ENCODE results near the gene CFAP20. TPM values are rescaled to one million over a fixed set of nuclear protein-coding genes. Genes with fewer than 3 reads are reported as not detected.

Gene CFAP20
- total RNA-seq, 1 experiment from 2014 or later = 60.4 TPM

DNA sequence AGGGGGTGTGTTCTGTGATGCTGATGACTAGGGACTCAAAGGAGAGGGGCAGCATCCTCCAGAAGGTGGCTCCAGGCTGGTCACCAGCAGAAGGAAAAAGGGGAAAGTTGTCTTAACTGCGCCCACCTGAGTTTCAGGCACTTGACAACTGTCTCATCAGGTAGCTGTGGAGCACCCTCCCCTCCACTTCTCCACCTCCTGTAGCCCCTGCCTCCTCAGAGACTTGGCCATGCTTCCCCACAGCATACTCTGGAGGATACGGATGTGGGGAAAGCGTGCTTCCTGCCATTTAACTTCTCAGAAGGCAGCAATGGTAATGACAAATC lies 17.9 kb downstream of the CFAP20 start:
- peaks cover 31 to 40% (median 37%) of the 10 kb centered on the region in 3 experiments for H3K36me3 Mint-ChIP-seq (ENCODE audit: insufficient read depth in 1 of 3, low read depth in 3 of 3)
- no peak overlapping the region for H2BK120ac ChIP-seq (ENCODE audit: low read depth, low read length, poor library complexity, severe bottlenecking)
- no peak overlapping the region for H3K27ac ChIP-seq (ENCODE audit: insufficient read length, low read depth, low read length)
- H3K4me3 Mint-ChIP-seq = no peak overlapping the region
- no peak overlapping the region for H3K56ac ChIP-seq (ENCODE audit: insufficient read length, low read depth, low read length)
- peak overlapping the region in 1 of 3 experiments; percentile 26; a peak in 1 of 7 replicates for H3K27ac Mint-ChIP-seq
- H3K4me1 ChIP-seq (ENCODE audit: insufficient read depth, low read length) = peaks cover 10% of the 10 kb centered on the region
- no peaks in the 10 kb centered on the region for H3K27me3 ChIP-seq (ENCODE audit: insufficient read depth, low read length)
- no peak overlapping the region for H3K9ac ChIP-seq (ENCODE audit: extremely low read depth, insufficient read length, low read length)
- H4K91ac ChIP-seq (ENCODE audit: insufficient read length, low read depth, low read length) = no peak overlapping the region
- DNase-seq = no peak
- H3K23ac ChIP-seq (ENCODE audit: insufficient read length, low read depth, low read length) = no peak overlapping the region
- no peak overlapping the region for H3K4ac ChIP-seq (ENCODE audit: low read depth, low read length)
- H4K5ac ChIP-seq (ENCODE audit: insufficient read length, low read depth, low read length) = no peak overlapping the region
- H3K23me2 ChIP-seq (ENCODE audit: insufficient read length, low read depth, low read length, poor library complexity, severe bottlenecking) = no peaks in the 10 kb centered on the region
- H3K4me1 Mint-ChIP-seq = peaks cover 37 to 41% of the 10 kb centered on the region in 2 experiments
- H3K4me2 ChIP-seq (ENCODE audit: insufficient read depth, insufficient read length, low read length) = no peak overlapping the region
- H3K79me1 ChIP-seq (ENCODE audit: insufficient read depth, low read depth, low read length, poor library complexity, severe bottlenecking) = no peaks in the 10 kb centered on the region
- H4K20me1 ChIP-seq (ENCODE audit: control insufficient read depth, insufficient read depth, insufficient read length) = no peaks in the 10 kb centered on the region
- no peak overlapping the region for H3K14ac ChIP-seq (ENCODE audit: insufficient read depth, low read length)
- H2BK12ac ChIP-seq (ENCODE audit: insufficient read length, low read depth, low read length) = no peak overlapping the region
- no peak overlapping the region for H4K8ac ChIP-seq (replicated peaks; ENCODE audit: insufficient read length, low read depth, low read length)
- H3K9me3 ChIP-seq (ENCODE audit: control insufficient read depth, low read depth, low read length) = no peaks in the 10 kb centered on the region
- no peak overlapping the region for H2BK20ac ChIP-seq (ENCODE audit: low read depth, low read length, poor library complexity, severe bottlenecking)
- H3T11ph ChIP-seq (ENCODE audit: low read length) = no peak overlapping the region
- no peak overlapping the region for H2BK5ac ChIP-seq (ENCODE audit: insufficient read length, low read length)
- no peak overlapping the region for H3K18ac ChIP-seq (ENCODE audit: insufficient read length, low read depth, low read length)
- no peak overlapping the region for H2BK15ac ChIP-seq (ENCODE audit: low read depth, low read length)
- no peak overlapping the region for H2AFZ ChIP-seq (ENCODE audit: low read length)
- peaks cover 0 to 3% of the 10 kb centered on the region in 2 experiments; a peak in 1 of 5 replicates for H3K9me3 Mint-ChIP-seq
- WGBS (ENCODE audit: extremely low coverage, insufficient read length, low lambda C conversion rate) = no CpG with 5 or more reads among the region's 3 CpGs
- H3K79me2 ChIP-seq (ENCODE audit: insufficient read depth, low read length) = no peaks in the 10 kb centered on the region
- H2AK5ac ChIP-seq (ENCODE audit: insufficient read length, low read length) = no peak overlapping the region
- no peaks in the 10 kb centered on the region for H3K27me3 Mint-ChIP-seq (ENCODE audit: low read depth)
- TF ChIP-seq, protein P1, sequence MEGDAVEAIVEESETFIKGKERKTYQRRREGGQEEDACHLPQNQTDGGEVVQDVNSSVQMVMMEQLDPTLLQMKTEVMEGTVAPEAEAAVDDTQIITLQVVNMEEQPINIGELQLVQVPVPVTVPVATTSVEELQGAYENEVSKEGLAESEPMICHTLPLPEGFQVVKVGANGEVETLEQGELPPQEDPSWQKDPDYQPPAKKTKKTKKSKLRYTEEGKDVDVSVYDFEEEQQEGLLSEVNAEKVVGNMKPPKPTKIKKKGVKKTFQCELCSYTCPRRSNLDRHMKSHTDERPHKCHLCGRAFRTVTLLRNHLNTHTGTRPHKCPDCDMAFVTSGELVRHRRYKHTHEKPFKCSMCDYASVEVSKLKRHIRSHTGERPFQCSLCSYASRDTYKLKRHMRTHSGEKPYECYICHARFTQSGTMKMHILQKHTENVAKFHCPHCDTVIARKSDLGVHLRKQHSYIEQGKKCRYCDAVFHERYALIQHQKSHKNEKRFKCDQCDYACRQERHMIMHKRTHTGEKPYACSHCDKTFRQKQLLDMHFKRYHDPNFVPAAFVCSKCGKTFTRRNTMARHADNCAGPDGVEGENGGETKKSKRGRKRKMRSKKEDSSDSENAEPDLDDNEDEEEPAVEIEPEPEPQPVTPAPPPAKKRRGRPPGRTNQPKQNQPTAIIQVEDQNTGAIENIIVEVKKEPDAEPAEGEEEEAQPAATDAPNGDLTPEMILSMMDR (conservative IDR thresholded peaks at IDR 0.05) = no peak

Data from H9 (cell line).